IMR-90 (cell line): ENCODE results near the gene E4F1.

Source experiments
- CEBPB ChIP-seq: IDR thresholded peaks from 2 replicates; pipeline ENCODE4 v1.6.1; 2012; ENCODE audit warnings: low read depth, low read length, improper control_type of control experiment
- ELK1 ChIP-seq: fragments of 150-350 bp; IDR thresholded peaks from 2 replicates; pipeline ENCODE4 v1.6.1; 2016; ENCODE audit warnings: low read depth, mild to moderate bottlenecking, low read length, moderate library complexity, borderline replicate concordance
- FOS ChIP-seq: fragments of 150-350 bp; IDR thresholded peaks from 2 replicates; pipeline ENCODE4 v1.6.1; 2016; ENCODE audit warnings: low read depth, low read length
- MAFK ChIP-seq: IDR thresholded peaks from 2 replicates; pipeline ENCODE4 v1.6.1; 2012; ENCODE audit warnings: low read depth, low read length, improper control_type of control experiment
- MXI1 ChIP-seq: IDR thresholded peaks from 2 replicates; pipeline ENCODE4 v1.6.1; 2012; ENCODE audit warnings: low read depth, mild to moderate bottlenecking, low read length, moderate library complexity, borderline replicate concordance
- NFE2L2 ChIP-seq: fragments of 150-350 bp; IDR thresholded peaks from 2 replicates; pipeline ENCODE4 v1.6.1; 2016; ENCODE audit warnings: low read depth, mild to moderate bottlenecking, low read length
- POLR2A ChIP-seq: IDR thresholded peaks from 2 replicates; pipeline ENCODE4 v1.6.1; 2012; ENCODE audit warnings: mild to moderate bottlenecking, low read depth, low read length
- RAD21 ChIP-seq: IDR thresholded peaks from 2 replicates; pipeline ENCODE4 v1.6.1; 2012; ENCODE audit warnings: low read length, improper control_type of control experiment
- RCOR1 ChIP-seq: IDR thresholded peaks from 2 replicates; pipeline ENCODE4 v1.6.1; 2012; ENCODE audit warnings: mild to moderate bottlenecking, low read length, improper control_type of control experiment; ENCODE audit not compliant: insufficient replicate concordance
- SMC3 ChIP-seq: fragments of 150-350 bp; IDR thresholded peaks from 2 replicates; pipeline ENCODE4 v1.6.1; 2016; ENCODE audit warnings: low read depth, mild to moderate bottlenecking, antibody characterized with exemption, low read length, moderate library complexity
- TF ChIP-seq, protein P1 (sequence below): conservative IDR thresholded peaks from 2 replicates; pipeline ENCODE4 v1.5.1; 2012; ENCODE audit warnings: mild to moderate bottlenecking, low read depth, low read length, improper control_type of control experiment
- TF ChIP-seq, protein P2 (sequence below): fragments of 150-350 bp; IDR thresholded peaks from 2 replicates; pipeline ENCODE4 v1.6.1; 2017; ENCODE audit warnings: mild to moderate bottlenecking, antibody characterized with exemption, low read length, low read depth

DNA sequence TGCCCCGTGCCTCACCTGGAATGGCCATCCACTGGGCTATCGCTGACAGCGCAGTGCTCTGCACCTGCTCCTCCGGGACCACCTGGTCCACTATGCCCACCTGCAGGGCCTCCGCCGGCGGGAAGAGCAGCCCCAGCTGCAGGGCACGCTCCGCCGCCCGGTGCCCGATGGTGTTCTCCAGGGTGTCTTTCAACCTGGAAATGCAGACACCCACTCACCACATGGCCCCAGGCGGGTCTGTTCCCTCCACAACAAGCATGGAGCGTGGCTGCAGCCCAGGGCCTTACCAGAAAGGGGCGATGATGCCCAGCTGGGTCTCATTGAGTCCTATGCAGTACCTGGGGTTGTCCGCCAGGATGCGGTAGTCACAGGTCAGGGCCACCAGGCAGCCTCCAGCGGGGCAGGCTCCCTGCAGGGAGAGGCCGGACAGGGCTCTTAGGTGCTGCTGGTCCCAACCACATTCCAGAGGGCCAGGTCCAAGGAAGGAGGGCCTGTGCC lies 19.7 kb downstream of the E4F1 start:
- no peak for TF ChIP-seq POLR2A
- no peak for TF ChIP-seq SMC3
- no peak for TF ChIP-seq CEBPB
- no peak for TF ChIP-seq RAD21
- TF ChIP-seq, protein P1, sequence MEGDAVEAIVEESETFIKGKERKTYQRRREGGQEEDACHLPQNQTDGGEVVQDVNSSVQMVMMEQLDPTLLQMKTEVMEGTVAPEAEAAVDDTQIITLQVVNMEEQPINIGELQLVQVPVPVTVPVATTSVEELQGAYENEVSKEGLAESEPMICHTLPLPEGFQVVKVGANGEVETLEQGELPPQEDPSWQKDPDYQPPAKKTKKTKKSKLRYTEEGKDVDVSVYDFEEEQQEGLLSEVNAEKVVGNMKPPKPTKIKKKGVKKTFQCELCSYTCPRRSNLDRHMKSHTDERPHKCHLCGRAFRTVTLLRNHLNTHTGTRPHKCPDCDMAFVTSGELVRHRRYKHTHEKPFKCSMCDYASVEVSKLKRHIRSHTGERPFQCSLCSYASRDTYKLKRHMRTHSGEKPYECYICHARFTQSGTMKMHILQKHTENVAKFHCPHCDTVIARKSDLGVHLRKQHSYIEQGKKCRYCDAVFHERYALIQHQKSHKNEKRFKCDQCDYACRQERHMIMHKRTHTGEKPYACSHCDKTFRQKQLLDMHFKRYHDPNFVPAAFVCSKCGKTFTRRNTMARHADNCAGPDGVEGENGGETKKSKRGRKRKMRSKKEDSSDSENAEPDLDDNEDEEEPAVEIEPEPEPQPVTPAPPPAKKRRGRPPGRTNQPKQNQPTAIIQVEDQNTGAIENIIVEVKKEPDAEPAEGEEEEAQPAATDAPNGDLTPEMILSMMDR: no peak
- no peak for TF ChIP-seq RCOR1
- TF ChIP-seq MXI1: no peak
- TF ChIP-seq, protein P2, sequence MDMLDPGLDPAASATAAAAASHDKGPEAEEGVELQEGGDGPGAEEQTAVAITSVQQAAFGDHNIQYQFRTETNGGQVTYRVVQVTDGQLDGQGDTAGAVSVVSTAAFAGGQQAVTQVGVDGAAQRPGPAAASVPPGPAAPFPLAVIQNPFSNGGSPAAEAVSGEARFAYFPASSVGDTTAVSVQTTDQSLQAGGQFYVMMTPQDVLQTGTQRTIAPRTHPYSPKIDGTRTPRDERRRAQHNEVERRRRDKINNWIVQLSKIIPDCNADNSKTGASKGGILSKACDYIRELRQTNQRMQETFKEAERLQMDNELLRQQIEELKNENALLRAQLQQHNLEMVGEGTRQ: no peak
- TF ChIP-seq MAFK: no peak
- no peak for TF ChIP-seq FOS
- no peak for TF ChIP-seq ELK1
- TF ChIP-seq NFE2L2: no peak
